COLO829 (cell line): Measurements from ENCODE around the gene TMEM273.

Source experiments
- DNase-seq: peaks from one replicate; pipeline ENCODE4 v3.0.0; 2012; ENCODE audit warnings: low spot score

The TMEM273 gene

GRCh38 chr10:49139028-49139845 lies 49.0 kb downstream of the TMEM273 start:
- DNase-seq = no peak

GRCh38 chr10:49138361-49138891 lies 49.8 kb downstream of the TMEM273 start:
- DNase-seq = no peak

GRCh38 chr10:49136525-49136924 lies 51.7 kb downstream of the TMEM273 start:
- DNase-seq = no peak

- DNase-seq = no peak
Measured at GRCh38 chr10:49135575-49136313, 52.4 kb downstream of the TMEM273 start.

GRCh38 chr10:49134327-49134726 lies 53.9 kb downstream of the TMEM273 start:
- DNase-seq = no peak

- DNase-seq = no peak
Measured at GRCh38 chr10:49133706-49134248, 54.4 kb downstream of the TMEM273 start, which contains the start of gene FAM170B. Gene FAM170B (minus strand): TSS chr10:49134021. CDS start chr10:49133918, 103 bp downstream.

- no peak for DNase-seq
Measured at GRCh38 chr10:49132362-49132737, 55.8 kb downstream of the TMEM273 start.

- no peak for DNase-seq
Measured at GRCh38 chr10:49131507-49132361, 56.5 kb downstream of the TMEM273 start.

- DNase-seq = no peak
Measured at GRCh38 chr10:49129376-49129775, 58.8 kb downstream of the TMEM273 start.

- no peak for DNase-seq
Measured at GRCh38 chr10:49128854-49129253, 59.3 kb downstream of the TMEM273 start.

GRCh38 chr10:49123981-49124950 lies 63.9 kb downstream of the TMEM273 start:
- DNase-seq = no peak

GRCh38 chr10:49120911-49121310 lies 67.3 kb downstream of the TMEM273 start:
- DNase-seq = no peak

GRCh38 chr10:49119746-49120145 lies 68.4 kb downstream of the TMEM273 start:
- DNase-seq = no peak

- no peak for DNase-seq
Measured at GRCh38 chr10:49118430-49119074, 69.6 kb downstream of the TMEM273 start.

- no peak for DNase-seq
Measured at GRCh38 chr10:49117376-49118070, 70.7 kb downstream of the TMEM273 start.

GRCh38 chr10:49116509-49117375 lies 71.4 kb downstream of the TMEM273 start:
- DNase-seq = no peak

GRCh38 chr10:49115796-49116508 lies 72.2 kb downstream of the TMEM273 start:
- DNase-seq = no peak
